HG02610 (cell line): ENCODE results near the gene YIPF2.
A peak's percentile ranks its signal among the peaks of the same experiment; 100 is the strongest.
"Not testable (repeated sequence)": the region's sequence is repeated elsewhere in the genome, so short reads cannot be mapped to it uniquely, and the experiment has no call there.

Source experiments
- ATAC-seq: cut with Tn5 transposase; IDR thresholded peaks from one replicate; pipeline ENCODE4 v1.9.1; 2021; ENCODE audit warnings: mild to moderate bottlenecking, moderate library complexity; ENCODE audit not compliant: unreplicated experiment

The YIPF2 gene

GRCh38 chr19:10878253-10878652 lies 50.2 kb downstream of the YIPF2 start:
- no peak for ATAC-seq

GRCh38 chr19:10877608-10878007 lies 50.8 kb downstream of the YIPF2 start:
- not testable (repeated sequence) for ATAC-seq

- peak; percentile 65 for ATAC-seq
Observed at GRCh38 chr19:10876459-10877240, 51.8 kb downstream of the YIPF2 start.

GRCh38 chr19:10874024-10874423 lies 54.4 kb downstream of the YIPF2 start:
- no peak for ATAC-seq

- no peak for ATAC-seq
Observed at GRCh38 chr19:10872546-10873107, 55.8 kb downstream of the YIPF2 start.
